ENCODE results near the gene TACR1.

The TACR1 gene

GRCh38 chr2:75030218-75031009, 168.9 kb downstream of the TACR1 start:
- no peak overlapping the region for H3K4me3 ChIP-seq (ENCODE audit: low read length)
- TF ChIP-seq CTCF (conservative IDR thresholded peaks at IDR 0.05; ENCODE audit: low read depth, low read length), result no peak

GRCh38 chr2:75027886-75028285, 171.4 kb downstream of the TACR1 start:
- DNase-seq (ENCODE audit: low read depth), result no peak
- H3K4me3 ChIP-seq (ENCODE audit: low read length), result no peak overlapping the region
- no peak for TF ChIP-seq CTCF (conservative IDR thresholded peaks at IDR 0.05; ENCODE audit: low read depth, low read length)

More at GRCh38 chr2:75030218-75031009, 168.9 kb downstream of the TACR1 start:
- DNase-seq (ENCODE audit: low read depth), result no peak

GRCh38 chr2:75025633-75026380, 173.5 kb downstream of the TACR1 start:
- DNase-seq (ENCODE audit: low read depth), result no peak
- no peak for TF ChIP-seq CTCF (conservative IDR thresholded peaks at IDR 0.05; ENCODE audit: low read depth, low read length)
- H3K4me3 ChIP-seq (ENCODE audit: low read length), result no peak overlapping the region

DNA sequence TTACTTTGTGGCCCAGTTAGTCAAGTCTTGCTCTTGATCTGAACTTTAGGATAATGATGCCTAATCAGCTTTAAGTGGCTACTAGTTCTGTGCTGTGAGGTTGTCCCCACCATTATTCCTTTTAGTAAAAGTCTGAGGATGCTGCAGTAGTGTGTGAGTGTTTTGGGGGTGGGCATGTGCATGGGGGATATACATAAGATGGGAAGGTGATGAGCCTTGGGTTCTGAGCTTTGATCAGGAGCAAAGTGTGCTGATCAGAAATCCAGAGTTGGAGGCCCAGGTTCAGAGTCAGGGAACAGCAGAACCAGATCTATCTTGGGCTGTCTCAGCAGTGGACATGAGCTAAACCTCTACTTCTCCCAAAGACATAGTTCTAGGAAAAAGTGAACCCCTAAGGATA, 174.1 kb downstream of the TACR1 start:
- no peak for DNase-seq (ENCODE audit: low read depth)
- TF ChIP-seq CTCF (conservative IDR thresholded peaks at IDR 0.05; ENCODE audit: low read depth, low read length), result no peak

DNA sequence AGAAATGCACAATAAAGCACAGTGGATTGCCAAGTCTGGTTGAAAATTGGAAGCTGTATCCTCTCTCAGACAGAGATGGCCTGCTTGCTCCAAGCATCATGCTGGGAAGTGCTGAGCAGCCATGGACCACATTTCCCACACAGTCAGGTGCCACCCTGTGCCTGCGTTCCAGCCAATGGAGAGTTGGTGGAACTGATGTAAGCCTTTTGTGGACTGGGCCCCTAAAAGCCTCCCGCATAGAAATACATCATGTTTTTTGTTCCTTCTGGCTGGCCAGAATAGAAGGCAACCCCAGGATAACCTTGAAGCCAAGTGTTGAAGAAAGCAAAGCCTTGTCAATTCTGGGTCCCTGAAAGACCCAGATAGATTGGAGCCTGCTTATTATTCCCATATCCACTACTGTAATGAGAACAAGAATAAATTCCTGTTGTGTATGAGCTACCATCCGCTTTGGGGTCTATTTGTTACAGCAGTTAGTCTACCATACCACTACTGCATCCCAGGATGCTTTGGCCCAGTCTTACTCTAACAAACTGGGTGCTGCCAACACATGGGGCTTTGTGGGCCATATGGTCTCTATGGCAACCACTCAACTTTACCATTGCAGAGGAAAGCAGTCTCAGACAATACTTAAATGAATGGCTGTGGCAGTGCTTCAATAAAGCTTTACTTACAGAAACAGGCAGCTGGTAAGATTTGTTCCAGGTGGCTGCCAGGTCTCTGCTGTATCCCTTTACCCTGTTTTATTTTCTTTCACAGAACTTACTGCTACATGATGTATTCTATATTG, 175.5 kb downstream of the TACR1 start:
- TF ChIP-seq CTCF (conservative IDR thresholded peaks at IDR 0.05; ENCODE audit: low read depth, low read length), result no peak
- DNase-seq (ENCODE audit: low read depth), result no peak
- no peak overlapping the region for H3K4me3 ChIP-seq (ENCODE audit: low read length)

More for the DNA sequence above, 174.1 kb downstream of the TACR1 start:
- H3K4me3 ChIP-seq (ENCODE audit: low read length), result no peak overlapping the region

DNA sequence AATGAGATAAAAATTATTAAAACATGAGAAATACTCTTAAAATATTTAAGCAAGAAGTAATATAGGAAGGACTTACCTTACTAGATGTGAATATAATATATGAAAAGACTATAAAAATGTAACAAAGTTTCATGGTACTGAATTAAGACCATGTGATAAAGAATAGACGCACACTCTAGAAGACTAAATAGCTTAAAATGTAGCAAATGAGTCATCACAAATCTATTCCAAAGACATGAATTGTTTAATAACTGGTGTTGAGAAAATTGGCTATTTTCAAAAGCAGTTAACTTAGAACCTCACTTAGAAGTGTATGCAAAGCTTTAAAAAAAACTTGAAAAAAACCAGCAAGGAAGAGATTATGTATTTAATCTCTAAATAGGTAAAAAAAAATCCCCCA, 176.8 kb downstream of the TACR1 start:
- H3K4me3 ChIP-seq (ENCODE audit: low read length), result no peak overlapping the region
- TF ChIP-seq CTCF (conservative IDR thresholded peaks at IDR 0.05; ENCODE audit: low read depth, low read length), result no peak
- peak; percentile 77 for DNase-seq (ENCODE audit: low read depth)
